GM06990 (cell line): Measurements from ENCODE around the gene R3HDML.

ENCODE experiments used
- DNase-seq: peaks from one replicate; pipeline ENCODE4 v3.0.0-alpha.2; 2011; ENCODE audit not compliant: insufficient read length; ENCODE audit errors: extremely low read depth
- H3K27me3 ChIP-seq: replicated peaks from 2 replicates; pipeline ENCODE4 v1.6.0; 2011; ENCODE audit warnings: low read length; ENCODE audit not compliant: control insufficient read depth, insufficient read depth
- H3K36me3 ChIP-seq: 2 replicates; pipeline ENCODE4 v1.5.1; 2011; ENCODE audit warnings: low read length; ENCODE audit not compliant: control insufficient read depth, insufficient read depth
- H3K4me3 ChIP-seq: replicated peaks from 2 replicates; pipeline ENCODE4 v1.5.1; 2011; ENCODE audit warnings: low read depth, mild to moderate bottlenecking, control low read depth, low read length
- CTCF ChIP-seq: IDR thresholded peaks from 2 replicates; pipeline ENCODE4 v1.5.1; 2011; ENCODE audit warnings: low read length, control low read depth, mild to moderate bottlenecking, inconsistent platforms; ENCODE audit not compliant: insufficient read depth, poor library complexity, severe bottlenecking

Gene R3HDML

GRCh38 chr20:44400671-44400969, 63.8 kb downstream of the R3HDML start:
- Histone ChIP-seq H3K4me3 (no peak overlapping the region), H3K36me3 (no peaks in the 10 kb centered on the region), H3K27me3 (peaks cover 1% of the 10 kb centered on the region)
- no peak for TF ChIP-seq CTCF
- DNase-seq: no peak
